H1 (cell line): Measurements from ENCODE around the gene KRTAP10-12. TPM values are rescaled to one million over a fixed set of nuclear protein-coding genes. Genes with fewer than 3 reads are reported as not detected.

Source experiments
- CBX8 ChIP-seq: fragments of 300-800, 300-1000 bp; sonication (generic); IDR thresholded peaks from 2 replicates; pipeline ENCODE4 v1.7.1; 2016; ENCODE audit warnings: low read depth, low read length, borderline replicate concordance
- TAF1 ChIP-seq: IDR thresholded peaks from 2 replicates; pipeline ENCODE4 v1.6.1; 2011; ENCODE audit warnings: mild to moderate bottlenecking, low read depth, low read length
- polyA plus RNA-seq, 7 experiments: library from polyadenylated mRNA; depleted of rRNA in 3 of 7; stranded (reverse) in 5 of 7; unstranded in 2 of 7; fragments of >200 nt in 5 of 7; fragments of 200-250 nt in 2 of 7; gene quantifications; 1 replicate in 5 of 7; 2 replicates in 1 of 7; 4 replicates in 1 of 7; pipeline versions ENCODE4 v1.2.1 to v1.2.3, GENCODE V29; 2011 to 2013; ENCODE audit warnings: missing spikeins in 2 of 7, mixed read lengths in 2 of 7
- total RNA-seq: library from RNA; stranded (reverse); fragmentation: NEBNext Ultra II Directional; extraction: Animal tissue kit (Norgen Biotek cat#: 25700); gene quantifications from 2 replicates; pipeline ENCODE4 v1.2.1, GENCODE V29; 2021
- TF ChIP-seq, protein P1 (sequence below), 3 experiments: IDR thresholded peaks; 1 replicate in 2 of 3; 2 replicates in 1 of 3; pipeline versions ENCODE4 v1.5.1 to v1.6.1; 2011; ENCODE audit warnings: low read length in 3 of 3, mild to moderate bottlenecking in 3 of 3, inconsistent platforms in 2 of 3, low read depth in 1 of 3, moderate library complexity in 1 of 3; ENCODE audit not compliant: insufficient read depth in 1 of 3; ENCODE audit errors: control extremely low read depth in 1 of 3

Gene KRTAP10-12
- total and polyA plus RNA-seq, 2 of the 8 experiments (the other 6 are each of a cell fraction or from before 2014, with no cell fraction given) = not detected

DNA sequence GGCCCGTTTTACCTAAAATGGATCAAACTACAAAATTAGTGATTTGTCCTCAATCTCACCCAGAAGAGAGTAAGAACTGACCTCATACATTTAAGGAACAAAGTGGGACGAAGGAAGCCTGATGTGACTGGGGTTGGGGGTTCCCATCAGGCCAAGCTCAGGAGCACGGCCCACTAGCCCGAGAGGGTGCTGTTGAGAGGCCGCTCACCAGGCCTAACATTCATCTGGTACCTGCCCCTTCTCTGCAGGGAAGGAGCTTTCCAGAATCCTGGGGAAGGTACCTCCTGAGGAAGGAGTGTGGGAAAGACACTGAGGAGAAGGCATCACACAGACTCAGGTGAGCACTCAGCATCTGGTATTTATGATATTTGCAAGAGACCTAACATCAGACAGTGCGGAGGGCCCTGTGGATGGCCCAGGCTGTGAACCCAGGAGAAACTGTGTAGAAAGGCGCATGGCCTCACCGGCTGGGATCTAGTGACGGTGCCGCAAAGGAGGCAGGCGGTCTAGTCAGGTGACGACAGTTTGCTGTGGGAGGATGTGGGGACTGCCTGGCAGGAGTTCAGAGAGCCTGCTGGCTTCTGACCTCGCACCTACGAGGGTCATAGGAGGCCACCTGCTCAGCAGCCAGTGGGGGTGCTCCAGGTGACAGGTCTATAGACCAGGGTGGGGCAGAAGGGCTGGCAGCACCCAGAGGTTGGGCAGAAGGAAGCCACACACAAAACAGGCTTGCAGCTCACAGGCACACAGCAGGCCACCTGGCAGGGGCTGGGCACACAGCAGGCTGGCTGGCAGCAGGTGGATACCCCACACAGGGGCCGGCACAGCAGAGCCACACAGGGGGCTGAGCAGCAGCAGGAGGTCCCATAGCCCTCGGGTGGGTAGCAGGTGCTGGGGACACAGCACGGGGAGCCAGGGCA is 43.1 kb upstream of the KRTAP10-12 start (continued):
- TF ChIP-seq, protein P1, sequence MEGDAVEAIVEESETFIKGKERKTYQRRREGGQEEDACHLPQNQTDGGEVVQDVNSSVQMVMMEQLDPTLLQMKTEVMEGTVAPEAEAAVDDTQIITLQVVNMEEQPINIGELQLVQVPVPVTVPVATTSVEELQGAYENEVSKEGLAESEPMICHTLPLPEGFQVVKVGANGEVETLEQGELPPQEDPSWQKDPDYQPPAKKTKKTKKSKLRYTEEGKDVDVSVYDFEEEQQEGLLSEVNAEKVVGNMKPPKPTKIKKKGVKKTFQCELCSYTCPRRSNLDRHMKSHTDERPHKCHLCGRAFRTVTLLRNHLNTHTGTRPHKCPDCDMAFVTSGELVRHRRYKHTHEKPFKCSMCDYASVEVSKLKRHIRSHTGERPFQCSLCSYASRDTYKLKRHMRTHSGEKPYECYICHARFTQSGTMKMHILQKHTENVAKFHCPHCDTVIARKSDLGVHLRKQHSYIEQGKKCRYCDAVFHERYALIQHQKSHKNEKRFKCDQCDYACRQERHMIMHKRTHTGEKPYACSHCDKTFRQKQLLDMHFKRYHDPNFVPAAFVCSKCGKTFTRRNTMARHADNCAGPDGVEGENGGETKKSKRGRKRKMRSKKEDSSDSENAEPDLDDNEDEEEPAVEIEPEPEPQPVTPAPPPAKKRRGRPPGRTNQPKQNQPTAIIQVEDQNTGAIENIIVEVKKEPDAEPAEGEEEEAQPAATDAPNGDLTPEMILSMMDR (IDR thresholded peaks at IDR 0.05; ENCODE audit: control extremely low read depth in 1 of 3, insufficient read depth in 1 of 3, low read depth in 1 of 3, low read length in 3 of 3) = no peak
- TF ChIP-seq TAF1 (no peak), CBX8 (no peak)
